Muscle layer of colon (tissue), 2 donors: ENCODE measurements around the gene RARG.

Experiments used
- H3K27ac ChIP-seq: one replicate; pipeline ENCODE4 v1.7.0; 2013; ENCODE audit warnings: low read depth, mild to moderate bottlenecking, low read length, moderate library complexity
- H3K27me3 ChIP-seq, 2 donors: one replicate each; pipeline ENCODE4 v1.7.0; 2013; ENCODE audit warnings: low read length in 2 of 2, mild to moderate bottlenecking in 2 of 2; ENCODE audit not compliant: insufficient read depth in 2 of 2, control insufficient read depth in 1 of 2
- H3K36me3 ChIP-seq: one replicate; pipeline ENCODE4 v1.7.0; 2013; ENCODE audit warnings: mild to moderate bottlenecking, low read length; ENCODE audit not compliant: insufficient read depth
- H3K4me1 ChIP-seq: one replicate; pipeline ENCODE4 v1.7.0; 2013; ENCODE audit warnings: mild to moderate bottlenecking, low read length; ENCODE audit not compliant: insufficient read depth
- H3K4me3 ChIP-seq, 2 donors: one replicate each; pipeline ENCODE4 v1.7.0; 2013; ENCODE audit warnings: low read length in 2 of 2, low read depth in 1 of 2, mild to moderate bottlenecking in 1 of 2, moderate library complexity in 1 of 2
- H3K9ac ChIP-seq: one replicate; pipeline ENCODE4 v1.7.0; 2013; ENCODE audit warnings: low read length
- H3K9me3 ChIP-seq: one replicate; pipeline ENCODE4 v1.7.0; 2013; ENCODE audit warnings: mild to moderate bottlenecking, low read length
- donor health status: abdominal sarcoma.
- donor health status: Adenocarcinoma of cecum.

RARG gene

GRCh38 chr12:53231921-53232645 is at the start of gene RARG:
TSS of gene RARG (minus strand) at chr12:53232209. CDS start at chr12:53227545, 4,664 bp downstream.
- Histone ChIP-seq H3K27me3 (no peaks in the 10 kb centered on the region), H3K9ac (peak within 1 kb of the TSS; percentile 69), H3K36me3 (peaks cover 10% of the 10 kb centered on the region), H3K27ac (peak within 1 kb of the TSS; percentile 93), H3K9me3 (no peaks in the 10 kb centered on the region), H3K4me3 (peak within 1 kb of the TSS; percentile 70 to 80), H3K4me1 (peaks cover 44% of the 10 kb centered on the region)

- H3K4me3 ChIP-seq: no peak overlapping the region
- H3K9me3 ChIP-seq: no peaks in the 10 kb centered on the region
- H3K27me3 ChIP-seq: no peaks in the 10 kb centered on the region
- H3K27ac ChIP-seq: no peak overlapping the region
- H3K9ac ChIP-seq: no peak overlapping the region
- no peaks in the 10 kb centered on the region for H3K36me3 ChIP-seq
- no peaks in the 10 kb centered on the region for H3K4me1 ChIP-seq
Observed at GRCh38 chr12:53279888-53280498, 48.0 kb upstream of the RARG start.

DNA sequence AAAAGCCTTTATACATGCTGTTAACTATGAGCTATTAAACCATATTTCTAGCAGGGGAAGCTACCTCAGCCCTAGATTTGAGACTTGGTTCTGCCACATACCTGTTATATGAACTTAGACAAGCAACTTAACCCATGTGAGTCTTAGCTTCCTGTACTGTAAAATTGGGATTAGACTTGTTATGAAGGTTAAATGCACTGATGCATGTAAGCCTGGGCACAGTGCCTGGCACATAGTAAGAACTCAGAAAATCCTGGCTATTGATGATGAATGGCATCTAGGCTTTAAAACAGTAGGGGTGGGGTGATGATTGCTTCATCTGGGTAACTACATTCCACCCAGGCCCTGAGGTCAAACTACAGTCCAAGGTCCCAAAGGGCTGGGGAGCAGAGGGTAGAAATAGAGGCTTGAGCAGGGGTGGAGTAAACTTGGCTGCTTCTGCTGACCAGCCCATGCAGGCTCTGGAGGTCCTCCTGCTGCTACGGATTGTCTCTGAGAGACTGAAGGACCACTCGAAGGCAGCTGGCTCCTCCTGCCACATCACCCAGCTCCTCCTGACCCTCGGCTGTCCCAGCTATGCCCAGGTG is 47.4 kb upstream of the RARG start:
- H3K9me3 ChIP-seq: no peaks in the 10 kb centered on the region
- H3K27me3 ChIP-seq: no peaks in the 10 kb centered on the region
- no peaks in the 10 kb centered on the region for H3K4me1 ChIP-seq
- H3K27ac ChIP-seq: no peak overlapping the region
- H3K4me3 ChIP-seq: no peak overlapping the region
- no peaks in the 10 kb centered on the region for H3K36me3 ChIP-seq
- H3K9ac ChIP-seq: no peak overlapping the region

DNA sequence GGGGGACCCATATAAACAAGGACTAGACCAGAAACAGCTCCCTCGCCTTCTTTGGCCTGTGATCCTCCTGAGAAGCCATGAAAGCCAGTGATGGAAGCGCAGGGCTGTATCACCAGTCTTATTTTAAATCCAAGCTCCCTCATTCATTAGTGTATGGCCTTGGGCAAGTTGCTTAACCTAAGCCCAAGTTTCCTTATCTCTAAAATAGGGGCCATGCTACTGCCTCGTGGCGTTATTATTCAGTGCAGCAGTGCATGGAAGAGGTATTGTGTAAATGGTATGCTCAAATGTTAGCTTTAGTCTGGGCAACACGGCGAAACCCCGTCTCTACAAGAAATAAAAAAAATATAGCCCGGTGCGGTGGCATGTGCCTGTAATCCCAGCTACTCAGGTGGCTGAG is 46.0 kb upstream of the RARG start:
- Histone ChIP-seq H3K9ac (no peak overlapping the region), H3K27me3 (no peaks in the 10 kb centered on the region), H3K9me3 (no peaks in the 10 kb centered on the region), H3K27ac (no peak overlapping the region), H3K4me3 (no peak overlapping the region), H3K4me1 (no peaks in the 10 kb centered on the region), H3K36me3 (no peaks in the 10 kb centered on the region)

DNA sequence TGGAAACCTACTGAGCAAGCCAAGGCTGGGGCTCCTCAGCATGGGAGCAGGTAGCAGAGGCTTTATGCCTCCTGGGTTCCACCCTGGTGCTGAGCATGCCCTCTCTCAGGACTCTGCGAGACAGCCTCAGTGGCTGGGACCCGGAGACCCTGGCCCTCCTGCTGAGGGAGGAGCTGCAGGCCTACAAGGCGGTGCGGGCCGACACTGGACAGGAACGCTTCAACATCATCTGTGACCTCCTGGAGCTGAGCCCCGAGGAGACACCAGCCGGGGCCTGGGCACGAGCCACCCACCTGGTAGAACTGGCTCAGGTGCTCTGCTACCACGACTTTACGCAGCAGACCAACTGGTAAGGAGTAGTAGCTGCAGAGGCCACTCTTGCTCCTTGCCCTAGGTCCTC is 44.5 kb upstream of the RARG start:
- Histone ChIP-seq H3K36me3 (no peaks in the 10 kb centered on the region), H3K9me3 (no peaks in the 10 kb centered on the region), H3K4me3 (no peak overlapping the region), H3K4me1 (no peaks in the 10 kb centered on the region), H3K27ac (no peak overlapping the region), H3K9ac (no peak overlapping the region), H3K27me3 (no peaks in the 10 kb centered on the region)

GRCh38 chr12:53274445-53274844 is 42.4 kb upstream of the RARG start:
- Histone ChIP-seq H3K4me1 (no peaks in the 10 kb centered on the region), H3K27me3 (no peaks in the 10 kb centered on the region), H3K27ac (no peak overlapping the region), H3K36me3 (no peaks in the 10 kb centered on the region), H3K9me3 (no peaks in the 10 kb centered on the region), H3K4me3 (no peak overlapping the region), H3K9ac (no peak overlapping the region)

- Histone ChIP-seq H3K4me1 (peaks cover 6% of the 10 kb centered on the region), H3K27ac (no peak overlapping the region)
Observed at GRCh38 chr12:53268630-53269562, 36.9 kb upstream of the RARG start.

GRCh38 chr12:53267999-53268629 is 36.1 kb upstream of the RARG start, which contains the start of gene ESPL1:
TSS of gene ESPL1 (plus strand) at chr12:53268299. CDS start at chr12:53268767, 468 bp downstream.
- H3K36me3 ChIP-seq: no peaks in the 10 kb centered on the region
- H3K4me1 ChIP-seq: peaks cover 6% of the 10 kb centered on the region
- H3K4me3 ChIP-seq: peak within 1 kb of the TSS; percentile 71 to 72
- H3K27ac ChIP-seq: peak within 1 kb of the TSS; percentile 17
- no peak within 1 kb of the TSS for H3K9ac ChIP-seq
- H3K27me3 ChIP-seq: no peaks in the 10 kb centered on the region
- no peaks in the 10 kb centered on the region for H3K9me3 ChIP-seq

More at GRCh38 chr12:53268630-53269562, 36.9 kb upstream of the RARG start:
- H3K27me3 ChIP-seq: no peaks in the 10 kb centered on the region
- no peak overlapping the region for H3K9ac ChIP-seq
- no peaks in the 10 kb centered on the region for H3K9me3 ChIP-seq
- H3K36me3 ChIP-seq: no peaks in the 10 kb centered on the region
- peak overlapping the region; percentile 71 to 72 for H3K4me3 ChIP-seq

DNA sequence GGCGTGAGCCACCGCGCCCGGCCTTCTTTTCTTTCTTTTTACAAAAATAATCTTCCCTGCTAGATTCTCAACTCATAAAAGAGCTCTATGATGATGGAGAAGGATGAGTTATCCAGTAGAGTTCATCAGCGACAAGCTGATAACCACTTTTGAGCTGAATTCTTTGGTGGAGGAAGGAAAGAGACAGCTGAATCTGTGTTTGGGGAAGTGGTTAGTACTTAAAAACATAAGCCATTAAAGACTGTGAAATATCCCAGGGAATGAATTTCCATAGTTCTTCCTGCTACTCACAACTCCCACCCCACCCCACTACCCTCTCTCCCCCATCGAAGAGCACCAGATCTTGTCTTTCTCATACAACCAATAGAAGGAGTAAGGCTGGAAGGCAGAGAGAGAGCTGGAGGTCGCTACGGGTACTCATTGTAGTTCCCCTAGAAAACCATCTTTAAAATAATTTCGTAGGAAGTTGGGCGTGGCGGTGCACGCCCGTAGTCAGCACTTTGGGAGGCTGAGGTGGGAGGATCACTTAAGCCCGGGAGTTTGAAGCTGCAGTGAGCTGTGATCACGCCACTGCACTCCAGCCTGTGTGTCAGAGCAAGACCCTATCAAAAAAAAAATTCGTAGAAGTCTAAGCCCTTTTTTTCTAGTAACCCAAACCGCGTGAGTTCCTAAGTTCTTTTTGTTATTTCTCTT is 35.4 kb upstream of the RARG start:
- no peak overlapping the region for H3K9ac ChIP-seq
- H3K4me3 ChIP-seq: peak overlapping the region; percentile 71 to 72
- H3K27me3 ChIP-seq: no peaks in the 10 kb centered on the region
- no peaks in the 10 kb centered on the region for H3K9me3 ChIP-seq
- no peaks in the 10 kb centered on the region for H3K36me3 ChIP-seq
- H3K27ac ChIP-seq: peak overlapping the region; percentile 17
- H3K4me1 ChIP-seq: peaks cover 6% of the 10 kb centered on the region

GRCh38 chr12:53265783-53266182 is 33.8 kb upstream of the RARG start:
- no peaks in the 10 kb centered on the region for H3K27me3 ChIP-seq
- no peak overlapping the region for H3K4me3 ChIP-seq
- H3K9me3 ChIP-seq: no peaks in the 10 kb centered on the region
- H3K27ac ChIP-seq: no peak overlapping the region
- no peaks in the 10 kb centered on the region for H3K36me3 ChIP-seq
- no peak overlapping the region for H3K9ac ChIP-seq
- peaks cover 6% of the 10 kb centered on the region for H3K4me1 ChIP-seq
